ENCODE data around the gene CBLN3. TPM values are rescaled to one million over a fixed set of nuclear protein-coding genes. Genes with fewer than 3 reads are reported as not detected.

CBLN3 gene
- total RNA-seq, 1 experiment from 2014 or later, result 3.4 TPM

GRCh38 chr14:24381363-24382063 is 48.0 kb downstream of the CBLN3 start:
- no peaks in the 10 kb centered on the region for H3K4me1 ChIP-seq (ENCODE audit: insufficient read depth, low read length)
- no peaks in the 10 kb centered on the region for H4K20me1 ChIP-seq (ENCODE audit: low read length)
- TF ChIP-seq CTCF (conservative IDR thresholded peaks at IDR 0.05; ENCODE audit: low read depth, low read length) (no peak), EZH2phosphoT487 (IDR thresholded peaks at IDR 0.05; ENCODE audit: borderline replicate concordance, low read length) (no peak), EZH2 (IDR thresholded peaks at IDR 0.05; ENCODE audit: low read length, unreplicated experiment) (no peak)
- ChIA-PET CTCF (no interaction called here), POLR2A (ENCODE audit: unreplicated experiment) (no interaction called here)
- no peaks in the 10 kb centered on the region for H3K79me2 ChIP-seq (ENCODE audit: low read length)
- H3K27me3 ChIP-seq (ENCODE audit: low read length), result no peaks in the 10 kb centered on the region
- BruUV-seq (replicated peaks), result no TSS peak
- H3K27ac ChIP-seq (ENCODE audit: low read length), result no peak overlapping the region
- H3K9me3 ChIP-seq (ENCODE audit: low read length), result no peaks in the 10 kb centered on the region
- H3K9ac ChIP-seq (ENCODE audit: low read length), result no peak overlapping the region
- H2AFZ ChIP-seq (ENCODE audit: low read length), result no peak overlapping the region
- H3K9me2 ChIP-seq (replicated peaks; ENCODE audit: low read length), result no peaks in the 10 kb centered on the region
- H3K4me3 ChIP-seq (ENCODE audit: low read length), result no peak overlapping the region
- no peak overlapping the region for H3K4me2 ChIP-seq (ENCODE audit: low read length)
- intact Hi-C loops (cut with micrococcal nuclease), result no loop called here
- H3F3A ChIP-seq (ENCODE audit: low read length, unreplicated experiment), result no peaks in the 10 kb centered on the region
- ATAC-seq (no peak), DNase-seq (no peak)
- no peaks in the 10 kb centered on the region for H3K36me3 ChIP-seq (ENCODE audit: low read depth, low read length)

GRCh38 chr14:24379907-24380730 is 49.3 kb downstream of the CBLN3 start:
- H3K4me2 ChIP-seq (ENCODE audit: low read length), result no peak overlapping the region
- ChIA-PET POLR2A (ENCODE audit: unreplicated experiment) (no interaction called here), CTCF (no interaction called here)
- H3K79me2 ChIP-seq (ENCODE audit: low read length), result no peaks in the 10 kb centered on the region
- DNase-seq (no peak), ATAC-seq (no peak)
- no peak overlapping the region for H2AFZ ChIP-seq (ENCODE audit: low read length)
- intact Hi-C loops (cut with micrococcal nuclease), result no loop called here
- BruUV-seq (replicated peaks), result no TSS peak
- no peaks in the 10 kb centered on the region for H3K9me2 ChIP-seq (replicated peaks; ENCODE audit: low read length)
- no peaks in the 10 kb centered on the region for H3K27me3 ChIP-seq (ENCODE audit: low read length)
- TF ChIP-seq EZH2 (IDR thresholded peaks at IDR 0.05; ENCODE audit: low read length, unreplicated experiment) (no peak), EZH2phosphoT487 (IDR thresholded peaks at IDR 0.05; ENCODE audit: borderline replicate concordance, low read length) (no peak), CTCF (conservative IDR thresholded peaks at IDR 0.05; ENCODE audit: low read depth, low read length) (no peak)
- no peak overlapping the region for H3K9ac ChIP-seq (ENCODE audit: low read length)
- no peaks in the 10 kb centered on the region for H3K36me3 ChIP-seq (ENCODE audit: low read depth, low read length)
- no peaks in the 10 kb centered on the region for H3K9me3 ChIP-seq (ENCODE audit: low read length)
- no peak overlapping the region for H3K27ac ChIP-seq (ENCODE audit: low read length)
- H3K4me3 ChIP-seq (ENCODE audit: low read length), result no peak overlapping the region
- no peaks in the 10 kb centered on the region for H3F3A ChIP-seq (ENCODE audit: low read length, unreplicated experiment)
- no peaks in the 10 kb centered on the region for H4K20me1 ChIP-seq (ENCODE audit: low read length)
- no peaks in the 10 kb centered on the region for H3K4me1 ChIP-seq (ENCODE audit: insufficient read depth, low read length)

All from PC-3 (cell line).